Vagina (tissue), 2 donors: Measurements from ENCODE around the gene LCLAT1.

Experiments
- POLR2A ChIP-seq, 2 donors: fragments of 450-650 bp; IDR thresholded peaks; one replicate each; pipeline ENCODE4 v1.6.1; 2017; ENCODE audit warnings: antibody characterized with exemption in 2 of 2, mild to moderate bottlenecking in 2 of 2, moderate library complexity in 2 of 2
- POLR2AphosphoS5 ChIP-seq, 2 donors: sonication (generic); formaldehyde crosslinking; IDR thresholded peaks; one replicate each; pipeline ENCODE4 v1.9.0; 2017; ENCODE audit warnings: antibody characterized with exemption in 2 of 2, mild to moderate bottlenecking in 2 of 2, low read depth in 1 of 2; ENCODE audit not compliant: insufficient read depth in 1 of 2
- TF ChIP-seq, protein P1 (sequence below), 3 experiments: fragments of 450-650 bp in 2 of 3; fragments of 200-600 bp in 1 of 3; sonication (generic) in 1 of 3; IDR thresholded peaks; one replicate each; pipeline ENCODE4 v1.5.1; 2017 to 2019; ENCODE audit warnings: antibody characterized with exemption in 3 of 3, mild to moderate bottlenecking in 2 of 3, moderate library complexity in 2 of 3

DNA sequence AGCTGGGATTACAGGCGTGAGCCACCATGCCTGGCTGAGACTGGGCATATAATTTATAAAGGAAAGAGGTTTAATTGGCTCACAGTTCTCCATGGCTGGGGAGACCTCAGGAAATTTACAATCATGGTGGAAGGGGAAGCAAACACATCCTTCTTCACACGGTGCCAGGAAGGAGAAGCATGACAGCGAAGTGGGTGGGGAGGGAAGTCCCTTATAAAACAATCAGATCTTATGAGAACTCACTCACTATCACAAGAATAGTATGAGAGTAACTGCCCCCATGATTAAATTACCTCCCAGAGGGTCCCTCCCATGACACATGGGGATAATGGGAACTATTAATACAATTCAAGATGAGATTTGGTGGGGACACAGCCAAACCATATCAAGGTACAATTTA lies 7.8 kb upstream of the LCLAT1 start:
- TF ChIP-seq, protein P1, sequence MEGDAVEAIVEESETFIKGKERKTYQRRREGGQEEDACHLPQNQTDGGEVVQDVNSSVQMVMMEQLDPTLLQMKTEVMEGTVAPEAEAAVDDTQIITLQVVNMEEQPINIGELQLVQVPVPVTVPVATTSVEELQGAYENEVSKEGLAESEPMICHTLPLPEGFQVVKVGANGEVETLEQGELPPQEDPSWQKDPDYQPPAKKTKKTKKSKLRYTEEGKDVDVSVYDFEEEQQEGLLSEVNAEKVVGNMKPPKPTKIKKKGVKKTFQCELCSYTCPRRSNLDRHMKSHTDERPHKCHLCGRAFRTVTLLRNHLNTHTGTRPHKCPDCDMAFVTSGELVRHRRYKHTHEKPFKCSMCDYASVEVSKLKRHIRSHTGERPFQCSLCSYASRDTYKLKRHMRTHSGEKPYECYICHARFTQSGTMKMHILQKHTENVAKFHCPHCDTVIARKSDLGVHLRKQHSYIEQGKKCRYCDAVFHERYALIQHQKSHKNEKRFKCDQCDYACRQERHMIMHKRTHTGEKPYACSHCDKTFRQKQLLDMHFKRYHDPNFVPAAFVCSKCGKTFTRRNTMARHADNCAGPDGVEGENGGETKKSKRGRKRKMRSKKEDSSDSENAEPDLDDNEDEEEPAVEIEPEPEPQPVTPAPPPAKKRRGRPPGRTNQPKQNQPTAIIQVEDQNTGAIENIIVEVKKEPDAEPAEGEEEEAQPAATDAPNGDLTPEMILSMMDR (IDR thresholded peaks at IDR 0.05), result no peak
- TF ChIP-seq POLR2A (IDR thresholded peaks at IDR 0.05) (no peak), POLR2AphosphoS5 (IDR thresholded peaks at IDR 0.05; ENCODE audit: insufficient read depth in 1 of 2, low read depth in 1 of 2) (no peak)
